Endothelial cell of umbilical vein (primary cell): ENCODE data around the gene GALNT14. TPM values are rescaled to one million over a fixed set of nuclear protein-coding genes. Genes with fewer than 3 reads are reported as not detected.

Experiments used
- BruUV-seq: library from RNA; stranded (reverse); fragments of 400-500 nt; replicated peaks from 2 replicates; lab custom pipeline; 2021; lab: Mats Ljungman, UMichigan
- CTCF ChIA-PET: fragments of 300-600, 350-600 bp; sonication (Branson Sonifier 250); formaldehyde crosslinking; loops from one replicate; lab custom pipeline; 2021; ENCODE audit warnings: antibody characterized with exemption, inconsistent platforms; lab: Charles Lee
- POLR2A ChIA-PET: fragments of 300-600, 350-600 bp; sonication (Branson Sonifier 250); formaldehyde crosslinking; loops from one replicate; lab custom pipeline; 2021; ENCODE audit warnings: antibody characterized with exemption, inconsistent platforms; lab: Charles Lee
- DNase-seq: peaks from one replicate; pipeline ENCODE4 v3.0.0-alpha.2; 2011; ENCODE audit warnings: low read depth, low spot score
- FAIRE-seq: peaks from 2 replicates; lab custom pipeline; 2011; peaks lifted over from hg19 to GRCh38; lab: Jason Lieb, UNC
- H2AFZ ChIP-seq: 2 replicates; pipeline ENCODE4 v1.6.0; 2012; ENCODE audit warnings: low read depth, low read length, control low read depth, inconsistent platforms
- H3K27ac ChIP-seq: 2 replicates; pipeline ENCODE4 v1.5.1; 2011; ENCODE audit warnings: low read depth, mild to moderate bottlenecking, control low read depth, low read length, moderate library complexity; ENCODE audit not compliant: insufficient read depth
- H3K27me3 ChIP-seq, 2 experiments: 2 replicates each; pipeline versions ENCODE4 v1.6.0 to v1.6.1; 2011; ENCODE audit warnings: low read length in 2 of 2, mixed read lengths in 1 of 2; ENCODE audit not compliant: control insufficient read depth in 2 of 2, insufficient read depth in 2 of 2
- H3K36me3 ChIP-seq, 2 experiments: 2 replicates in 1 of 2; 3 replicates in 1 of 2; pipeline ENCODE4 v1.5.1; 2011; ENCODE audit warnings: low read length in 2 of 2, mild to moderate bottlenecking in 1 of 2, moderate library complexity in 1 of 2; ENCODE audit not compliant: control insufficient read depth in 2 of 2, insufficient read depth in 2 of 2; ENCODE audit errors: extremely low read depth in 1 of 2
- H3K4me1 ChIP-seq: 3 replicates; pipeline ENCODE4 v1.5.1; 2011; ENCODE audit warnings: mild to moderate bottlenecking, low read length; ENCODE audit not compliant: control insufficient read depth, insufficient read depth; ENCODE audit errors: extremely low read depth
- H3K4me2 ChIP-seq: 2 replicates; pipeline ENCODE4 v1.6.1; 2011; ENCODE audit warnings: low read length, control low read depth, mixed read lengths; ENCODE audit not compliant: insufficient read depth
- H3K4me3 ChIP-seq, 3 experiments: fragments of 200-600 bp in 1 of 3; sonication (generic), shearing (Covaris generic) in 1 of 3; replicated peaks in 1 of 3; 2 replicates each; pipeline ENCODE4 v1.5.1; 2011 to 2016; ENCODE audit warnings: control low read depth in 3 of 3, low read length in 3 of 3, mild to moderate bottlenecking in 2 of 3, inconsistent platforms in 1 of 3, low read depth in 1 of 3, moderate library complexity in 1 of 3; ENCODE audit not compliant: insufficient read depth in 1 of 3
- H3K79me2 ChIP-seq: 2 replicates; pipeline ENCODE4 v1.6.0; 2012; ENCODE audit warnings: low read length, inconsistent platforms; ENCODE audit not compliant: control insufficient read depth, insufficient read depth
- H3K9ac ChIP-seq: replicated peaks from 2 replicates; pipeline ENCODE3; 2011; ENCODE audit warnings: low read length, control low read depth; ENCODE audit not compliant: insufficient read depth; ENCODE audit errors: extremely low read depth
- H3K9me1 ChIP-seq: replicated peaks from 3 replicates; pipeline ENCODE4 v1.6.0; 2011; ENCODE audit warnings: mild to moderate bottlenecking, low read length; ENCODE audit not compliant: control insufficient read depth, insufficient read depth; ENCODE audit errors: extremely low read depth
- H3K9me3 ChIP-seq: replicated peaks from 2 replicates; pipeline ENCODE4 v1.5.1; 2012; ENCODE audit warnings: low read length, inconsistent platforms; ENCODE audit not compliant: control insufficient read depth, insufficient read depth
- H4K20me1 ChIP-seq: replicated peaks from 2 replicates; pipeline ENCODE3; 2011; ENCODE audit warnings: mild to moderate bottlenecking, low read length; ENCODE audit not compliant: control insufficient read depth, insufficient read depth; ENCODE audit errors: extremely low read depth
- CTCF ChIP-seq, 2 donors: IDR thresholded peaks; 1 replicate in 1 of 2; 2 replicates in 1 of 2; pipeline ENCODE4 v1.5.1; 2011; ENCODE audit warnings: low read length in 2 of 2, mild to moderate bottlenecking in 2 of 2, moderate library complexity in 2 of 2, control low read depth in 1 of 2, inconsistent platforms in 1 of 2, low read depth in 1 of 2; ENCODE audit not compliant: insufficient read depth in 1 of 2; ENCODE audit errors: extremely low read depth in 1 of 2
- EZH2 ChIP-seq: IDR thresholded peaks from 2 replicates; pipeline ENCODE4 v1.6.1; 2012; ENCODE audit warnings: borderline replicate concordance, low read depth, mild to moderate bottlenecking, moderate library complexity, low read length, inconsistent platforms; ENCODE audit not compliant: severe bottlenecking
- FOS ChIP-seq: IDR thresholded peaks from 2 replicates; pipeline ENCODE4 v1.6.1; 2011; ENCODE audit warnings: mild to moderate bottlenecking, low read length, moderate library complexity, borderline replicate concordance; ENCODE audit not compliant: insufficient read depth
- GATA2 ChIP-seq: IDR thresholded peaks from 2 replicates; pipeline ENCODE4 v1.7.0; 2011; ENCODE audit warnings: low read depth, mild to moderate bottlenecking, moderate library complexity, mixed read lengths, low read length; ENCODE audit not compliant: insufficient read length, insufficient read depth
- JUN ChIP-seq: IDR thresholded peaks from 2 replicates; pipeline ENCODE4 v1.6.1; 2011; ENCODE audit warnings: borderline replicate concordance, low read depth; ENCODE audit not compliant: insufficient read length, insufficient read depth
- MAX ChIP-seq: IDR thresholded peaks from 2 replicates; pipeline ENCODE4 v1.6.1; 2011; ENCODE audit not compliant: insufficient read depth, insufficient read length
- MYC ChIP-seq: IDR thresholded peaks from one replicate; pipeline ENCODE4 v1.6.1; 2011; ENCODE audit warnings: mild to moderate bottlenecking, low read depth, low read length
- POLR2A ChIP-seq: IDR thresholded peaks from 2 replicates; pipeline ENCODE4 v1.6.1; 2012; ENCODE audit warnings: low read depth, mild to moderate bottlenecking, control low read depth, low read length
- POLR2AphosphoS5 ChIP-seq: IDR thresholded peaks from 2 replicates; pipeline ENCODE4 v1.6.1; 2012; ENCODE audit warnings: low read depth, mild to moderate bottlenecking, control low read depth, low read length, moderate library complexity; ENCODE audit not compliant: insufficient read depth
- dilution Hi-C: fragments of 300-500 bp; cut with MboI; formaldehyde crosslinking; loops from one replicate; pipeline ENCODE4 v1.15.0; 2019; ENCODE audit warnings: low sequenced_read_pairs; ENCODE audit not compliant: extremely low pct_ligation_motif_present
- intact Hi-C: fragments of 100-400 bp; cut with micrococcal nuclease; formaldehyde crosslinking; loops from one replicate; pipeline ENCODE4 v1.10.0; 2022
- polyA plus RNA-seq, 4 experiments: library from polyadenylated mRNA; depleted of rRNA in 3 of 4; stranded (reverse) in 3 of 4; unstranded in 1 of 4; fragments of >200 nt; gene quantifications; 2 replicates each; pipeline versions ENCODE4 v1.2.1 to v1.2.3, GENCODE V29; 2011 to 2012; ENCODE audit warnings: missing spikeins in 1 of 4
- total RNA-seq: library from RNA; stranded (reverse); gene quantifications from 2 replicates; pipeline ENCODE4 v1.2.3, GENCODE V29; 2021

The GALNT14 gene
- total and polyA plus RNA-seq, 2 donors (not counting 3 experiments of a cell fraction or from before 2014, with no cell fraction given), result 0.04 to 0.40 TPM

- no TSS peak for BruUV-seq
- H2AFZ ChIP-seq, result no peak overlapping the region
- H4K20me1 ChIP-seq, result no peaks in the 10 kb centered on the region
- intact Hi-C loops, result no loop called here
- no peaks in the 10 kb centered on the region for H3K9me1 ChIP-seq
- H3K27ac ChIP-seq, result no peak overlapping the region
- POLR2A ChIA-PET, result no interaction called here
- FAIRE-seq (no peak), DNase-seq (no peak)
- TF ChIP-seq EZH2 (no peak), POLR2A (no peak), POLR2AphosphoS5 (no peak), MYC (no peak), FOS (no peak), CTCF (IDR thresholded peaks at IDR 0.05; ENCODE audit: extremely low read depth in 1 of 2, insufficient read depth in 1 of 2, low read depth in 1 of 2, low read length in 2 of 2) (no peak), MAX (no peak), GATA2 (no peak), JUN (no peak)
- no peaks in the 10 kb centered on the region for H3K36me3 ChIP-seq
- no peaks in the 10 kb centered on the region for H3K4me1 ChIP-seq
- no peaks in the 10 kb centered on the region for H3K79me2 ChIP-seq
- no peak overlapping the region for H3K9ac ChIP-seq
- H3K4me2 ChIP-seq, result no peak overlapping the region
- CTCF ChIA-PET, result no interaction called here
- H3K9me3 ChIP-seq, result no peaks in the 10 kb centered on the region
- no peaks in the 10 kb centered on the region for H3K27me3 ChIP-seq
- dilution Hi-C loops, result no loop called here
- no peak overlapping the region for H3K4me3 ChIP-seq
Observed at GRCh38 chr2:30998672-30999071, 139.6 kb downstream of the GALNT14 start.
